Esophagus muscularis mucosa (tissue), 4 donors: ENCODE data around the gene UGT1A1.

Source experiments
- EP300 ChIP-seq: sonication (generic); formaldehyde crosslinking; IDR thresholded peaks from one replicate; pipeline ENCODE4 v1.6.1; 2017; ENCODE audit warnings: antibody characterized with exemption
- POLR2A ChIP-seq: fragments of 450-650 bp; IDR thresholded peaks from one replicate; pipeline ENCODE4 v1.6.1; 2017; ENCODE audit warnings: antibody characterized with exemption, moderate library complexity, mild to moderate bottlenecking, low read depth
- POLR2AphosphoS5 ChIP-seq, 2 donors: sonication (generic); formaldehyde crosslinking; IDR thresholded peaks; one replicate each; pipeline ENCODE4 v1.6.1; 2017; ENCODE audit warnings: antibody characterized with exemption in 2 of 2
- TF ChIP-seq, protein P1 (sequence below), 3 experiments: fragments of 200-600 bp in 2 of 3; fragments of 450-650 bp in 1 of 3; sonication (generic) in 2 of 3; IDR thresholded peaks; one replicate each; pipeline ENCODE4 v1.5.1; 2017 to 2019; ENCODE audit warnings: antibody characterized with exemption in 3 of 3, mild to moderate bottlenecking in 2 of 3, moderate library complexity in 1 of 3

DNA sequence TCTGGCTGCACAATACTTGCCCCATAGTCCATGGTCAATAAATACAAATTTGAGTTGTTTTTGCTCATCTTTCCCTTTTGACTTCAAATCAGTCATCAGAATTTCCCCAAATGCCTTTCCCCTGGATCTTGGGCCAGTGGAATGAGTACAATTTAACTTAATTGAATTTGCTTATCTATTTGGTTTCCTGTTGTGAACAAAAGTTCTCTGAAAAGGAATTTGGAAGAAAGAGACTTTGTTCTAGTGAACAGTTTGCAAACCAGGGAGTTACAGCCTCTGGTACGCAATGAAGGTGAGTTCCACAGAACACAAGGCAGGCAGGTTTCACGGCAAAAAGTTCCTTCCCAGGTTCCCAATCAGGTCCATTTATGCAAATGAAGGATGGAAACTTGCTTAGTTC, 1.2 kb upstream of the UGT1A1 start:
- no peak for TF ChIP-seq POLR2A
- TF ChIP-seq, protein P1, sequence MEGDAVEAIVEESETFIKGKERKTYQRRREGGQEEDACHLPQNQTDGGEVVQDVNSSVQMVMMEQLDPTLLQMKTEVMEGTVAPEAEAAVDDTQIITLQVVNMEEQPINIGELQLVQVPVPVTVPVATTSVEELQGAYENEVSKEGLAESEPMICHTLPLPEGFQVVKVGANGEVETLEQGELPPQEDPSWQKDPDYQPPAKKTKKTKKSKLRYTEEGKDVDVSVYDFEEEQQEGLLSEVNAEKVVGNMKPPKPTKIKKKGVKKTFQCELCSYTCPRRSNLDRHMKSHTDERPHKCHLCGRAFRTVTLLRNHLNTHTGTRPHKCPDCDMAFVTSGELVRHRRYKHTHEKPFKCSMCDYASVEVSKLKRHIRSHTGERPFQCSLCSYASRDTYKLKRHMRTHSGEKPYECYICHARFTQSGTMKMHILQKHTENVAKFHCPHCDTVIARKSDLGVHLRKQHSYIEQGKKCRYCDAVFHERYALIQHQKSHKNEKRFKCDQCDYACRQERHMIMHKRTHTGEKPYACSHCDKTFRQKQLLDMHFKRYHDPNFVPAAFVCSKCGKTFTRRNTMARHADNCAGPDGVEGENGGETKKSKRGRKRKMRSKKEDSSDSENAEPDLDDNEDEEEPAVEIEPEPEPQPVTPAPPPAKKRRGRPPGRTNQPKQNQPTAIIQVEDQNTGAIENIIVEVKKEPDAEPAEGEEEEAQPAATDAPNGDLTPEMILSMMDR (IDR thresholded peaks at IDR 0.05): no peak
- TF ChIP-seq POLR2AphosphoS5 (IDR thresholded peaks at IDR 0.05): no peak
- no peak for TF ChIP-seq EP300
